ENCODE measurements around the gene TJP3.

Gene TJP3

GRCh38 chr19:3667766-3668165 is 40.4 kb upstream of the TJP3 start:
- no peak for TF ChIP-seq CTCF (IDR thresholded peaks at IDR 0.05; ENCODE audit: low read depth, low read length, missing control alignments)
- in situ Hi-C loops (cut with HindIII; ENCODE audit: low sequenced_read_pairs): no loop called here
- H3K4me3 ChIP-seq (ENCODE audit: low read depth, low read length): no peak overlapping the region
- DNase-seq (ENCODE audit: low read depth): no peak

- DNase-seq (ENCODE audit: low read depth): no peak
- in situ Hi-C loops (cut with HindIII; ENCODE audit: low sequenced_read_pairs): no loop called here
- H3K4me3 ChIP-seq (ENCODE audit: low read depth, low read length): no peak overlapping the region
- TF ChIP-seq CTCF (IDR thresholded peaks at IDR 0.05; ENCODE audit: low read depth, low read length, missing control alignments): no peak
Measured at GRCh38 chr19:3668331-3669081, 39.7 kb upstream of the TJP3 start.

GRCh38 chr19:3669082-3669946 is 38.9 kb upstream of the TJP3 start:
- in situ Hi-C loops (cut with HindIII; ENCODE audit: low sequenced_read_pairs): no loop called here
- no peak overlapping the region for H3K4me3 ChIP-seq (ENCODE audit: low read depth, low read length)
- no peak for DNase-seq (ENCODE audit: low read depth)
- TF ChIP-seq CTCF (IDR thresholded peaks at IDR 0.05; ENCODE audit: low read depth, low read length, missing control alignments): no peak

GRCh38 chr19:3669947-3670795 is 38.0 kb upstream of the TJP3 start:
- DNase-seq (ENCODE audit: low read depth): no peak
- no peak overlapping the region for H3K4me3 ChIP-seq (ENCODE audit: low read depth, low read length)
- in situ Hi-C loops (cut with HindIII; ENCODE audit: low sequenced_read_pairs): no loop called here
- no peak for TF ChIP-seq CTCF (IDR thresholded peaks at IDR 0.05; ENCODE audit: low read depth, low read length, missing control alignments)

- no peak for DNase-seq (ENCODE audit: low read depth)
- H3K4me3 ChIP-seq (ENCODE audit: low read depth, low read length): no peak overlapping the region
- no peak for TF ChIP-seq CTCF (IDR thresholded peaks at IDR 0.05; ENCODE audit: low read depth, low read length, missing control alignments)
- in situ Hi-C loops (cut with HindIII; ENCODE audit: low sequenced_read_pairs): no loop called here
Measured at GRCh38 chr19:3670796-3671679, 37.1 kb upstream of the TJP3 start.

All from astrocyte of the cerebellum (primary cell).